Spleen (tissue), 7 donors: ENCODE data around the gene PNPT1.

Source experiments
- POLR2AphosphoS5 ChIP-seq, 3 donors: sonication (generic); formaldehyde crosslinking; IDR thresholded peaks; one replicate each; pipeline ENCODE4 v1.5.1; 2017; ENCODE audit warnings: antibody characterized with exemption in 3 of 3
- TF ChIP-seq, protein P1 (sequence below), 11 experiments: fragments of 200-600 bp in 7 of 11; fragments of 450-650 bp in 4 of 11; sonication (generic) in 4 of 11; IDR thresholded peaks in 8 of 11; conservative IDR thresholded peaks in 3 of 11; 1 replicate in 7 of 11; 2 replicates in 4 of 11; pipeline versions ENCODE4 v1.4.0 to v1.8.0; 2016 to 2021; ENCODE audit warnings: antibody characterized with exemption in 11 of 11, inconsistent platforms in 4 of 11, mild to moderate bottlenecking in 1 of 11
- donor health status: DM: no; HTN: no; CAD: no; lungs with moderate emphysema.
- donor health status: DM: no; HTN: no; CAD: no.
- donor health status: DM: no; HTN: no; CAD: no.

- no peak for TF ChIP-seq POLR2AphosphoS5 (IDR thresholded peaks at IDR 0.05)
- TF ChIP-seq, protein P1, sequence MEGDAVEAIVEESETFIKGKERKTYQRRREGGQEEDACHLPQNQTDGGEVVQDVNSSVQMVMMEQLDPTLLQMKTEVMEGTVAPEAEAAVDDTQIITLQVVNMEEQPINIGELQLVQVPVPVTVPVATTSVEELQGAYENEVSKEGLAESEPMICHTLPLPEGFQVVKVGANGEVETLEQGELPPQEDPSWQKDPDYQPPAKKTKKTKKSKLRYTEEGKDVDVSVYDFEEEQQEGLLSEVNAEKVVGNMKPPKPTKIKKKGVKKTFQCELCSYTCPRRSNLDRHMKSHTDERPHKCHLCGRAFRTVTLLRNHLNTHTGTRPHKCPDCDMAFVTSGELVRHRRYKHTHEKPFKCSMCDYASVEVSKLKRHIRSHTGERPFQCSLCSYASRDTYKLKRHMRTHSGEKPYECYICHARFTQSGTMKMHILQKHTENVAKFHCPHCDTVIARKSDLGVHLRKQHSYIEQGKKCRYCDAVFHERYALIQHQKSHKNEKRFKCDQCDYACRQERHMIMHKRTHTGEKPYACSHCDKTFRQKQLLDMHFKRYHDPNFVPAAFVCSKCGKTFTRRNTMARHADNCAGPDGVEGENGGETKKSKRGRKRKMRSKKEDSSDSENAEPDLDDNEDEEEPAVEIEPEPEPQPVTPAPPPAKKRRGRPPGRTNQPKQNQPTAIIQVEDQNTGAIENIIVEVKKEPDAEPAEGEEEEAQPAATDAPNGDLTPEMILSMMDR (IDR thresholded peaks at IDR 0.05 in 8 of 11, conservative IDR thresholded peaks at IDR 0.05 in 3 of 11) = no peak
Measured at GRCh38 chr2:55733335-55733734, 39.7 kb upstream of the PNPT1 start.
